Fibroblast of peridontal ligament (primary cell): Measurements from ENCODE around the gene NOX5.

Experiments
- DNase-seq: peaks from one replicate; pipeline ENCODE4 v3.0.0-alpha.2; 2010; ENCODE audit errors: extremely low read depth

Gene NOX5

DNA sequence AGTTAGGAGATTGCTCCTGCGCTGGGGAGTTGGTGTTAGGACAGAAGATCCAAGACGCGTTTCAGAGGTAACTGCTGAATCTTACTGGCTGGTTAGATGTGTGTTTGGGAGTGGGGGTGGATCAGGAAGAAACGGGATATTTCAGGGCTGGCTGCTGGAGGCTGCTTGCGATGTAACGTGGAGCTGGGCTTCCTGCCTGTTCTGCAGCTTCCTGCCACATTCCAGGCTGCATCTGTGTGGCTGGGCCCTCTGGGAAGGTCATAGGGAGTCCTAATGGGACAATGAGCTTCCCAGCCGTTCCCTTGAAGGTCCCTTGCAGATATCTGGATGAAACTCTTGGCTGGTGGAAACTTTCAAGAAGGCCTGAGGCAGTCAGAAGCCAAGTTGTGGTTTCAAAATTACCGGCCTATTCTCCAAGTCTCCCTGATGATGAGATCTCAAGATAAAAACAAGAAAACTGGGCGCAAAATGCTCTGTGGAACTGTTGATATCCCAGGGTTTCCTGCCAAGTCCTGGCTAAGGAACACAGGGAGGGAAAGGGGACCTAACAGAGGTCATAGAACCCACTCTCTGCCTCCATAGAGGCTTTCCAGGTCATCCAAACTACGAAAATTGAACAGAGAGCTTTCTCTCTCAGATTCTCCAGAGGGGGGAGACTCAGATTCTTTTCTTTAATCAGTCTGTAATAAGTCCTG, 67.0 kb downstream of the NOX5 start:
- DNase-seq = peak; percentile 44

DNA sequence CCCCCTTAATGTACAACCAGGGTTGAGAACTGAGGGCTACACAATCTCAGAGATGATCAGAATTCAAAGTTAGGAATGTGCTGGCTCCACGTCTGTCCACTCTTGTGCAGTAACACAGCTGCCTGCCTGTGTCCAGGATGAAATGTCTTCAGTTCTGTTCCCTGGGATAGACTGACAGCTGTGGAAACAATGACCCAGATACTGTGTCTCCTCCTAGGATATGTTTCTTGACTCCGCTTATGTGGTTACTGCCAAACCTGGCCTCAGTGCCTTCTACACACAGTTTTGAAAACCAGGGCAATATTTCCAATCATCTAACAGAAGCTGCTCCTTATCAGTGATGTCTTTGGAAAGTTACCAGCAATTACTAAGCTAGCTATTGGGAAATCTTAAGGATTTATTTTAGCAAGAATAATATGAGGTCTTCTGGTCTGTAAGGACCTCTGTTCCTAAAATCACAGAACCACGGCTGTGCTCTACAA, 67.6 kb downstream of the NOX5 start:
- DNase-seq = peak; percentile 67

DNA sequence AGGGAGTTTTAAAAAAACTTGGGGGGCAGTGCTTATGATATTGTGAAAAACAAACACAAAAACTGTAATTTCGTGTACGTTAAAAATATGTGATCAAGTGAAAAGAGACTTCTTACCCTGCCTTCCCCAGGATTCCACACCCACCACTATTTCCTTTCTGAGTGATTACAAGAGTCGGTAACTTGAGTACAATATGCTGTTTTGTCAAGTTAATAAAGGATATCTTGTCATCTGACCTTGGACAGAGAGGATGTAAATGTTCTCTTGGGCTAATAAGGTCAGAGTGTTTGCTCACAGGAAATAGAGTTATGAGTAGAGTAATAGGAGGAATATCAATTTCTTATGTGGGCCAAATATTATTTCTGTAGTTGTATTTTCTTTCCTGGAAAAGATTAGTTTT, 68.1 kb downstream of the NOX5 start:
- no peak for DNase-seq

DNA sequence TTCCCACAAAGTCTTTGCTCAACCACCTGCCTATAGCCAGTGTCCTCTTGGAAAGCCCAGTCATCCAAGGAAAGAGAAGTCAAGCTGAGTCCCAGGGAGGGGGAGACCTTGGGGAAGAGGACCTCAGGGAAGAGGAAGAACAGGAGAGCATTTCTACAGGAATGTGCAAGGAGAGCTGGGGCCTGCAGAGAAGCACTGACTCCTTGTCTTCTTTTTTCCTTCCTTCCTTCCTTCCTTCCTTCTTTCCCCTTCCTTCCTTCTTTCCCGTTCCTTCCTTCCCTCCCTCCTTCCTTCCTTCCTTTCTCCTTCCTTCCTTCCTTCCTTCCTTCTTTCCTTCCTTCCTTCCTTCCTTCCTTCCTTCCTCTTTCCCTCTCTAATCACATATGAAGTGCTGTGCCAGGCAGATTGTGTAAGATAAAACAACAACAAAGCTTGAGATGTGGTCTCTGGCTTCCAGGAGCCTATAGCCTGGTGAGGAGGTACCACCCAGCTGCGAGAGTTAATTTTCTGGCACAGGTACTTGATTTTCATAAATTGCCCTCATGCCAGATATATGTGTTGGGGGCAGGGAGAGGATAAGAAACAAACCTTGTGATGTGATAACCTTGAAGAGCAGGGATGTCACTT, 70.0 kb downstream of the NOX5 start:
- DNase-seq = no peak

DNA sequence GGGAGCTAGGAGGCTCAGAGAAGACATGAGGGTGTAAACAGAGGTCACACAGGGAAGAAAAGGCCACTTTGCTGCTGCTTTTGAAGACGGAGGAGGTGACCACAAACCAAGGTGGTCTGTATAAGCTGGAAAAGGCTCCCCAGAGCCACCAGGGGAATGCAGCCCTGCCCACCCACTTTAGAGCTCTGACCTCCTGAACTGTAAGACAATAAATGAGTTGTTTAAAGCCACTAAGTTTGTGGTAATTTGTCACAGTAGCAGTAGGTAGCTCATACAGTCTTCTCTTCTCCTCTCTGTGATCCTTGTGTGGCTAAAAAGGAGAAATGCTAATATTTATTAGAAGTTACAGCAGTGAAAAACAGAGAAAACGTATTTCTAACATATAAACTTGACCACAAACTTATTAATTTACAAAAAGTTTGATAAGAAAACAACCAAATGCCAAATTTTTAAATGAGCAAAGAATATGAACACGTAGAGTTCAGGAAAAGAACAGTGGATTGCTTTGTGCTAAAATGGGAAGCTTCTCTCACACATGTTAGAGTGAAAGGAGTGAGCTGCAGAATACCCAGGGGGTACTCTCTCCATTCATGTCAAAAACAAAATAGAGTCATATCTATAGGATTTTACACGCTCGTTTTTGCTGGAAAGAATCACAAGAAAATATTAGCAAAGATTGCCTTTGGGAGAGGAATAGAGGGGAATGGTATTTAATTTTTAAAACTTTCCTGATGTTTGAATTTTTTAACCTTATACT, 71.0 kb downstream of the NOX5 start:
- no peak for DNase-seq

DNA sequence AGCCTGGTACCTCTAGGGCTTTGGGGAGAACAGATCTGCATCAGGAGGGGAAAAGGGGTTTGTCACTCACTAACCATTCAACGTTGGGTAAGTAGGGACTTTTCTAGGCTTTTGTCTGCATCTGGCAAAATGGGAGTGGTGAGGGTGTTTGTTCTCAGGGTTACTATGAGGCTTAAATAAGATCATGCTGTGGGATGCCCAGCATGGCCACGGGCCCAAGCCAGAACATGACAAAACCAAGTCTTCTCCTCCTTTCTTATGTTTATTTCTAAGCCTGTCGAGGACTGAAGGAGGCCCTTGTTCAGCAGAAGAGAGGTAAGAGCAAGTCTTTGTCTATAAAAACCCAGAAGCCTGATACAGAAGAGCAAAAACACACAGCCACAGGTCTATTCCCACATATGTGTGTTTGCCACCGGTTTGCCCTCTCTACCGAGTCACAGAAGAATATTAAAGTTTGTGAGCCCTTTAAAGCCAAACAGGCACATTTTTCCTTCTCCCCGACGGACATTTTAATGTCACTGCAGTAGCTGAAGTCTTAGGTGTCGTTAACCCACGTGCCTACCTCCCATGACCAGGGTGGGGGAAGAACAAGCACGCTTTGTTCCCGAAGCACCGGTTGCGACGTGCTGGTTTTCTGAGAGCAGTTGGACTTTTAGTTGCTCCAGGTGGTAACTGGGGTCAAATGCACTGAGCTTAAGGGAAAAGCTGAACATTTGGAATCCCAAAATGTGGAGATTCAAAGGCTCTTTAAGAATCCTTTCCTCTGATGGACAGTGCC, 72.1 kb downstream of the NOX5 start:
- no peak for DNase-seq

DNA sequence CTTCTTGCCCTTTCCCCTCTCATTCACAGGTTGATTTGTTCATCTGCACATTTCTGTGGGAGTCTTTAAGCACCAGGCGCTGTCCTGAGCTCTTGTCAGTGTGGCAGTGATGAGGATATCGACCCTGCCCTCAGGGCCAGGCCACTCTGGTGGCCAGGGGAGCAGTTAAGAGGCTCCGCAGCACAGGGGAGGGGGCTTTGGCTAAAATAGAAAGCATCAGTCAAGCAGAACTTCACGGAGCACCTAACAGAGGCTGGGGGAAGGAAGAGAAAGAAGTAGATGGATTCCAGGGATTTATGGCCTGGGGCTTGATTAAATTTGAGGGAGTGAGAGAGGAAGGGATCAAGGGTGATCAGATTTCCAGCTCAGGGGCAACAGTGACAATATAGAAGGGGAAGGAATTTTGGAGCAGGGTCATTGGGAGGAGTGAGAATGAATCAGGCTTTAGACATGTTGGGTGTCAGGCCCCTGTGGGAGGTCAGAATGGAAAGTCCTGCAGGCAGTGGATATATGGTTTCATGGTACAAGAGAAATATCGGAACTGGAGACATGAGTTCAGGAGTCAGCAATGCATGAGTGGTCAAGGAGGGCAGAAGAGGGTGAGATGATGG, 73.0 kb downstream of the NOX5 start:
- DNase-seq = no peak

DNA sequence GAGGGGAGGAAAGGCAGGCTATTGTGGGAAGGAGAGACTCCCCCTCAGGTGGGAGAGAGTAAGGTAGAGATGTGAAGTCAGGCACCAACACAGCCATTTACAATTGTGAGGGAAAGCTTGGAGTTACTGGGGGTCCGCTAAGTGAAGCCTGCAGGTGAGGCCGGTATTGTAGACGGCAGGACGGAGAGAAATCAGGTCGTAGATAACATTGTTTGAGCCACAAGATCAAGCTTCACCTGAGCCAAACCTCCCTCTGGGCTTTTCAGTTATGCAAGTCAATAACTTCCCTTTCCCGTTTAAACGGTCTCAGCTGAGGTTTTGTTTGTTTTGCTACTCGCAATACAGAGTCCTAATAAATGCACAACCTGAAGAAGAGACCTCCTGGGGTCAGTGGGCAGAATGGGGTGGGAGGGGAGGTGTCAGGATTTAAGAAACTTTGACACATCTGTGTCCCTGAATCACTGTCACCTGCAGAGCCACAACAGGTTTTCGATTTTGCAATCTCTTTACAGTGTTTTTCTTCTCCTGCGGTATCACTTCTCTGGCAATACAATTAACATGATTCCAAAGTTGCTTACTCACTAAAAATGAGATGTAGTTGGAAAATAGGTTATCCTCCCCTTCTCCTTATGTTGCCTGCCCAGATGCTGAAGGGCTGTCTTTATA, 73.9 kb downstream of the NOX5 start:
- no peak for DNase-seq

DNA sequence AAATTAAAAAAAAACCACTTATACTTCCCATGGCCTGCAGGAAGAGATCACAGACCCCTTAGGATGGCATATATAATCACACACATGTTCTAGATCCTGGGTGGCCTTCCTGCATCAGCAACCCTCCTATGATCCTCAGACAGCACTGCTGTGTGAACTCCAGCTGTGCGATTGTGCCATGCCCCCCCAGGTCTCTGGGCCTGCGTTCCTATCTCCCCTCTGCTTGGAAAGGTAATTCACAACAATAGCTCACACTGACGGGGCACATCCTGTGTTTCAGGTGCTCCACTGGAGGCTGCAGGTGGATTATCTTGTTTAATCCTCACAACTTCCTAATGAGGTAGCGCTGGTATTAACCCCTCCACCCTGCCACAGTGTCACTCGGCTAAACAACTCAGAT, 74.8 kb downstream of the NOX5 start:
- no peak for DNase-seq

DNA sequence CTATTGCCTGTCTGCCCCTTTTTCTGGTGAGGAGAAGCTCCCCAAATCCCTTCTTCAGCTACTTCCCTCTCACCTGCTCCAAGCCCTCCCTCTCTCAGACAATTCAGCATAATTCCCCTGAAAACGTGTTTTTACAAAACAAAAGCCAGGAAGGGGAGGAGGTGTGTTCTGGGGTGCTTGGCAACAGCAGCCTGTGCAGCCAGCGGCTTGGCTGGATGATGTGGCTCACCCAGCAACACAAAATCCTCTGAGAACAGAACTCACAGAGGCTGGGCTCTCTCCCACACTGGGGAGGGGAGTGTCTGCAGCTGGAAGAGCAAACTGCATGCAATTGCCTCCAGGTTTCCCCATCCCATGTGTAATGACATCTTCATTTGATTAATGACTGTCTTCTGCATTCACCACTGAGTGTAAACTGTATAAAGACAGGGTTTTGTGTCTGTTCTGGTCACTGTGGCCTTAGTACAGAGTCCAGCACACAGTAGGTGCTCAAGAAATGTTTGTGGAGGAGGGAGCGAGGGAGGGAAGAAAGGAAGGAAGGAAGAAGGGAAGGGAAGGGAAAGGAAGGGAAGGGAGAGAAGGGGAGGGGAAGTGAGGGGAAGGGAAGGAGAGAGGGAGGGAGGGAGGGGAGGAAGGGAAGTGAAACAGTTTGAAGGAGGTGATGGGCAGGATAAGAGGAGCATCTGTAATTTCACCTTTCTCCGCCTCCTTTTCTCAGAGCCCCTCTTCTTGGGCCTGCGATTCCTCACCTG, 75.9 kb downstream of the NOX5 start:
- peak; percentile 41 for DNase-seq

DNA sequence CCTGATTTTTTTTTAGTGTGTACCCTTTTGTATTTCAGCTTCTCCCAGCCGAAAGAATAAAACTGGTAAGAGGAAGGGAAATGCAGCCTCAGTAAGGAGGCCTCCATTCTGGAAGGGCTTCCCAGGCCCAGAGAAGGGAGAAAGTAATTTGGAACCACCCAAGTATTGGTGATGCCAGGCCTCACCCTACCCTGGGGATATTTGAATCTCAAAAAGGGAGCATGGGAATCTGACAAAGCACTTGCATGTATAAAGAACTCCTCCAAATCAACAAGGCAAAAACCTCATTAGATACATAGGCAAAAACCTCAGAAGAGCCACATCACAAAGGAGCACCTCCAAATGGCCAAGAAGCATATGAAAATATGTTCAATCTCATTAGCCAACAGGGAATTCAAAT, 77.2 kb downstream of the NOX5 start:
- DNase-seq = no peak

DNA sequence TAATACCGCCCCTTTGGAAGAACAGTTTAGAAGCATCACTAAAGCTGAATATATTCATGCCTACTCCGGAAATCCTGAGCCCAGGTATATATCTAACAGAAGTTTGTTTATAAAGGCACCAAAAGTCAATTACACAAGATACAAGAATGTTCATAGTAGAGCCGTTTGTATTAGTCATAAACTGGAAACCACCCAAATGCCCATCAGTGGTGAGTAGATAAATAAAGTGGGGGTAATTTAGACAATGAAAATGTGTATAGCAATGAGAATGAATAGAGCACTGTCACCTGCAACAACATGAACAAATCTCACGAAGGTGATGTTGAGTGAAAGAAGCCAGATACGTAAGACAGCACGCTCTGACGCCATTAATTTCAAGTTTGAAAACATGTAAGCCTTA, 77.7 kb downstream of the NOX5 start:
- DNase-seq = no peak

DNA sequence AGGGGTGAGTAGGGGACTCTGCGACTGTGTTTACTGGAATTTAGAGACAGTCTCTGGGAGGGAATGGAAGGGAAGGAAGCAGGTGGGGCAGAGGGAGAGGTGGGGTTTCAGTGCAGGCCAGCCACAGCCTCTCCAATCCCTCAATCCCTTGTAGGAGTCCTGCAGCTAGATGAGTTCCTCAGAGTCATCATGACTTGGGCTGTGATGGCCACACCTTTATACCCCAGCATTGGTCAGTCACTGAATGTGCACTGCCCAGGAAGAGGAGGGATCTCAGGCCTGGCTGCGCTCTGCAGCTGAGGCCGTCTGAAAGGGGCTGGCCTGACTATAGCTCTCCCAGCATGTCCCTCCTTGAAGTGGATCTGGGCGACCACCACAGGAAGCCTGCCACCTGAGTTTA, 78.6 kb downstream of the NOX5 start:
- no peak for DNase-seq

DNA sequence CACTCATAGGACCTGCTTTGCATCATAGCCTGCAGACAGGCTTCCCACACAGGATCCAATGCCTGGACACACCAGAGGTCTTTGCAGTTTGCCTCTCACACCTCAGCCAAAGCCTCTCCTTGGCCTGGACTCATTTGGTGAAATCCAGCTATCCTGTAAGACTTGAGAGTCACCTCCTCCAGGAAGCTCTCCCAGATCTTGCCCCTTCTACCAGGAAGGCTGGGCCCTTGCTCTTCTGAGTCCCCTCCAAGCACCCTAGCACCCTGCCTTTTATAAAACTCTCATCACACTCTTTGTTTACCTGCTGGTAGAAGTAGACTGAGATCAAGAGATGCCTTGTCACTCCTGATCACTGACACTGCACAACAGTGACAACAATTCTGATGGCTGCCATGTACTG, 79.1 kb downstream of the NOX5 start:
- no peak for DNase-seq

DNA sequence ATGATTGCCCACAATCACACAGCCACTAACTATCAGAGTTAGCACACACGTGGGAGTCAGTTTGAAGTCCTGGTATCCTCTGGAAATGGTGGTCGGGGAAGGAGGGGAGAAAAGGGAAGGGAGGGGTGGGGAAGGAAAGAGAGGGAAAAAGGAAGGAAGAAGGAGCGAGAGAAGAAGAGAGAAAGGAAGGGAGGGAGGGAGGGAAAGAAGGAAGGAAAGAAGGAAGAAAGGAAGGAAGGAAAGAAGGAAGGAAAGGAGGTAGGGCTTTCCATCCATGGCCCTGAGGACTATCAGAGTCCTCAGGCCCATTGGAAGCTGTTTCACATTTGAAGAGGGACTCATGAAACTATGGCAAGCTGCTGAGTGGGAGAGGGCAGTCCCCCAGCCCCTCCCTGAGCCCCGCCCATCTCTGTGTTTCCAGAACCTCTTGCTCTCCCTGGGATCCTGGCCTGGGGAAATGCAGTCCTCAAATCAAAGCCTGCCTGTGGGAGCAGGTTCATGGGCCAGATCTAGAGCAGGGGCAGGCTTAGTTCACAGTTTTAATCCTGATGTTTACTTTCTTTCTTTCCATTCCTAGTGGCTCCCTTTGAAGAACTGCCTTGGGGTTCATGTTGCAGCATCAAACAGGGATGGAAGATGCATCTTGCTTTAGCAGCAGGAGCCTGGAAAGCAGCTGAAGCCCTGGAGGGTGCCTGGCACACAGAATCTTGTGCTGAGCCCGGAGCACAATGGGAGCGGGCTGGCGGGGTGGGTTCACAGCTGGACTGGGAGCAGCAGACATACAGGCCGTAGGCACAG, 79.8 kb downstream of the NOX5 start:
- no peak for DNase-seq

DNA sequence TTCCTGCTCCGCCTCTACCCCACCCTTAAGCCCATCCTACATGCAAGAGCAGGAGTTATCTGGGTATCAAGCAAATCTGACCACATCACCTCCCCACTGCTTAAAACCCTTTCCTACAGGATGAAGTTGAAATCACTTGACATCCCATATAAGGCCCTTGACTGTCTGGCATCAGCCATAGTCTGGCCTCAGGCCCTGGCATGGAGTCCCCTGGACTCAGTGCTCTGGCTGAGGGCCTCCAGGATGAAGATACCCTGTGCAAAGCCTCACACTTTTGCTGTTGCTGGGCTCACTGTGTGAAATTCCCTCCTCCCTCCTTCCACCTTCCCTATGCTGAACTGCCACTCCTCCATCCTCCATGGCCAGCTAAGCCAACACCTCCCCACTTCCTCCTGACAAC, 80.8 kb downstream of the NOX5 start:
- no peak for DNase-seq

DNA sequence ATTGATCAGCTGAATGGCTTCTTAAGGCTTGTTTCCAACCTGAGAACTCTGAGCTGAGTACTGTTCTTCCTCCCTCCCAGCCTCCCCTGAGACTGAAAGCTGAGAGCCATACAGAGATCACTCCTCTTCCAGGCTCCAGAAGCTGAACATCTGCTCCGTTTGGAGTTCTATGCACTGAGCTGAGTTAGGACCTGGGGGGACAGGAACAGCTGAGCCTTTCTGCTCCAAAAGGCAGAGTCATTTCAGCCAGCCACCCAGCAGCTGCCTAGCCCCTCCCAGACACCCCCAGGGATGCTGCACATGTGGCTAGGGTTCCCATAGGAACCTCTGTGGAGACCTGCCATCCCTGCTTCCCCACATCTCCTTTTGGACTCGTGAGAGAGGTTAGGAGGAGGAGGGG, 81.7 kb downstream of the NOX5 start:
- peak; percentile 13 for DNase-seq

DNA sequence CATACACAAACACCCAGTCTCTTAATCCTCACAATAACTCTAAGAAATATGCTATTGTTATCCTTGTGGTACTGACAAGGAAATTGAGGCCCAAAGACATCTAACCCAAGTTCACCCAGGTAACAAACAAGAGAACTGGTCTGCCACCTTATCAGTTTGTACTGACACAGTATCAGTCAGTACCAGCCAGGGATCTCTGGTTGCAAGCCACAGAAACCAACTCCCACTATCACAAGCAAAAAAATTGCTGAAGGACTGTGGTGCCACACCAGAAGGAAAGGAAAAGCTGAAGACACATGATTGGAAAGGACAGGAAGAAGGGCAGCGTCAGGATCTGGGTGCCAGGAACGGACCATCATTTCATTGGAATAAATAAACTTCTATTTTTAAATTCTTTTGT, 82.1 kb downstream of the NOX5 start:
- no peak for DNase-seq

DNA sequence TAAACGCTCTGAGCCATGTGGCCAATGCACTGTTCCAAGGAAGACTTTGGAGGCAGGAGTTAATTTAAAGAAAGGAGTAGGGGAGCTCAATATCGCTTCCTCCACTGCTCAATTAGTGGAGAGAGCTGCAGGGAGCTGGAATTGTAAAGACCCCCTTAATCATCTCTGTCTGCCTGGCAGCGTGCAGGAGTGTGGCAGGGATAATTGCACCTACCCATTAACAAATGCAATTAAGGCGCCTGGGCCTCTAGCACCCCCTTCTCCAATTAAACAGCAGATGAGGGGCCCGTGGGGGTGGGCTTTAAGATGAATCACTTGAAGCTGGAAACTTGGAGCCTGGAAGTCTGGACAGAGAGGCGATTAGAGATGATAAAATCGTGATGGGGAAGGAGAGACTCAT, 84.3 kb downstream of the NOX5 start:
- no peak for DNase-seq

DNA sequence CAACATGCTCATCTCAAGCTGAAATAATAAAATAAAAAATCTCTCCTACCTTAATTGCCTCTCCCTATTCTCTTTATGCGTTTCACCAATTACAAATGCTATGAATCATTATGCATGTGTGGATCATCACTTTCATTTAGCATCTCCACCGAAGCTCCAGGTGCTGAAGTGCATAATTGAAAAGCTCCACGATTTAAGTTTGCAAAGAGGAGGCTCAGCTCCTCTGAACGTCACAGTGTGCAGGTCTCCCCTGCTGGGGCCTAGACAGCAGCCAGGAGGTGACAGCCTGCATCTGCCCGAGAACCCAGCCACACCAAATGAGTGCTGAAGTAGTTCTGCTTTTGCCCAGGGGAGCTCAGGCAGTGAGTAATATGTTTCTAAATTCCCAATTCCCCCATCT, 85.4 kb downstream of the NOX5 start:
- no peak for DNase-seq
